Fibroblast of skin of right quadriceps (primary cell): ENCODE results near the gene NTRK3.
"Not testable (repeated sequence)": the region's sequence is repeated elsewhere in the genome, so short reads cannot be mapped to it uniquely, and the experiment has no call there.

Source experiments
- DNase-seq: peaks from one replicate; pipeline ENCODE4 v3.0.0-alpha.2; 2013

Gene NTRK3

DNA sequence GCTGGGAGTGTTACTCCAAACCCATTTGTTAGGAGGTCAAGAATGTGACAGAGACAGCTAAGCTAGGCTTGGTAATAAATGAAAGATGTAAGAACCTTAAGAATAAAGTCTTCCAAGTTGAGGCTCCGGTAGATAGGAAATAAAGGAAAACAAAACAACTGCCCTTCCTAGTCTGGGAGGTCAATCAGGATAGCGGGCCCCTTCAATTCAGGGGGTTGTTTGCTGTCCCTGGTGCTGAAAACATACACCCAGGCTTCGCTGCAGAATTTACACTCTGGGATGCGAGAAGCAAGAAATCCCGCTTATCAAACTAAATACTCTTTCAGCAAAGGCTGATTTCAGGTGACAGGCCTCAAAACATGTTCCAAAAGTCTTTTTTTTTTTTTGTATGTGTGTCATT lies 393.4 kb downstream of the NTRK3 start:
- DNase-seq: peak; percentile 23

DNA sequence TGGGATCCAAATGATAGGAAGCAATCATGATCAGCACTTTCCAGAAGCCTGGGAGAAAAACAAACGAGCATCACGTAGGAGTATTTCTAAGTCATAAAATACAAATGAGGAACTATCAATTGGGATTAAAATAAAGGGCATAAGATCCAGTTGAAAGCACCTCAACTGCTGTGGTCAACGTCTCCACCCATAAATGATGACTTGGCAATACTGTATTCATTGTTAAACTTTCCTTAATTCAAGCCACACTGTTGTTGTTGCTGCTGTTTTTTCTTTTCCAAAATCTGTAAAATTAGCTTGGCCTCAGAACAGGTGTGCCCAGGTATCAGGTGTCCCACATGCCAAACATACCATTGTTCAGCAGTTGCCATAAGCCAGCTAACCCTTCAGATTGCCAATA lies 395.8 kb downstream of the NTRK3 start:
- no peak for DNase-seq

DNA sequence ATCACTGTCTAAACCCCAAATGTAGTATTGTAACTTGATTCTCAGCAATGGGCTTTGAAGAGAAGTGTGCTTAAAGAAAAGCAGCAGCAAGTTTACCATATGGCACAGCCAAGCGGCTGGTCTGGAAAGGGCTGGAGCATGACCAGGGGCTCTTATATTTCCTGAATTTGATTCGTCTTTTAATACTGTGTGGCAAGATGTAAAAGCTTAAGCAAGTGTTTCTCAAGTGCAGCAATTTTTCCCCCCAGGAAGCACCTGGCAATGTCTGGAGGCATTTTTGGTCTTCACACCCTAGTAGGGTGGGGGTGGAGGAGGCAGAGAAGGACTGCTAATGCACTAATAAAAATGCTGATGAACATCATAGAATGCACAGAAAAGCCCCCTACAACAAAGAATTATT lies 397.9 kb downstream of the NTRK3 start:
- DNase-seq: no peak

GRCh38 chr15:87851497-87851896 lies 405.0 kb downstream of the NTRK3 start:
- no peak for DNase-seq

DNA sequence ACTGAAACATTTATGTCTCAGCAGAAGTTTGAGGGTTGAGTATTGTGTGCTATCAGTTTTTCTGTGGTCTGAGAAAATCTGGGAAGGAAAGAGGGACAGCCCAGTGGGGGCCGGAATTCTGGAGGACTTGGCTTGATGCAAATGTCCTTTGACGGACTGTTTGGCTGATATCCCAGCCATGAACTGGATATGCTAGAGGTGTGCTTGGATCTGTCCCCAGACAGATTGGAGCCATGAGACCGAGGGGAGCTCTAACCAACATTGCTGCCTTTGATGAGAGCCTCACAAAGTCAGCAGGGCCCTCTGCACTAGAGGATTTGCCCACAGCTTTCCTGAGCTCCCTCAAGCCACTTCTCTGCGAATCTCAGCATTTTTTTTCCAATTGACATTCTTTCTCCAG lies 405.6 kb downstream of the NTRK3 start:
- no peak for DNase-seq

GRCh38 chr15:87849181-87849580 lies 407.4 kb downstream of the NTRK3 start:
- no peak for DNase-seq

DNA sequence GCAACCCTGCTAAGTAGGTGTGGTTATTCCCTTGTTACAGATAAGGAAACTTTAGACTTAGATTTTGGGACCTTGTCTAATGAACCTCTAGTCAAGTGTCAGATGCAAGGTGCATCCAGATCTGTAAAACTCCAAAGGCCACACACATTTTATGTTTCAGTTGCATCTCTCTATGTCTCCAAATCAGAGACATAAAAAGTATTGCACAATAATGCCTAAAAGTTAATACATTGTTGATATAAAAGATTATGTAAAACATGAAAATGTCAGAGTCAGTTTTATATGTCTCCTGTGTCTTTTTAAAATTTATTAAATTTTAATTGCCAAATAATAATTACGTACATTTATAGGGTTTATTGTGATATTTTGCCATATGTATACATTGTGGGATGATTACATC lies 408.5 kb downstream of the NTRK3 start:
- no peak for DNase-seq

GRCh38 chr15:87846746-87847145 lies 409.8 kb downstream of the NTRK3 start:
- DNase-seq: no peak

GRCh38 chr15:87843312-87843711 lies 413.2 kb downstream of the NTRK3 start:
- DNase-seq: no peak

- DNase-seq: no peak
Measured at GRCh38 chr15:87841426-87841998, 415.0 kb downstream of the NTRK3 start.

DNA sequence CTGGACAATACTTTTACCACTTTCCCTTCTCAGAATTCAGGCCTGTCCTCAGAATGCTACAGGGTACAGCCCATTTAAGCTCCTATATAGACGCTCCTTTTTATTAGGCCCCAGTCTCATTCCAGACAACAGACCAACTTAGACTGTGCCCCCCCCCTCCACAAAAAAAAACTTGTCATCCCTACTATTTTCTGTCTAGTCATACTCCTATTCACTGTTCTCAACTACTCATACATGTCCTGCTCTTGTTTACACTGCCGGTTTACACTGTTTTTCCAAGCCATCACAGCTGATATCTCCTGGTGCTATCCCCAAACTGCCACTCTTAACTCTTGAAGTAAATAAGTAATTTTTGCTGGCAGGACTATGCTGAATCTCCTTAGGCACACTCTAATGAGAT lies 420.7 kb downstream of the NTRK3 start:
- DNase-seq: not testable (repeated sequence)

DNA sequence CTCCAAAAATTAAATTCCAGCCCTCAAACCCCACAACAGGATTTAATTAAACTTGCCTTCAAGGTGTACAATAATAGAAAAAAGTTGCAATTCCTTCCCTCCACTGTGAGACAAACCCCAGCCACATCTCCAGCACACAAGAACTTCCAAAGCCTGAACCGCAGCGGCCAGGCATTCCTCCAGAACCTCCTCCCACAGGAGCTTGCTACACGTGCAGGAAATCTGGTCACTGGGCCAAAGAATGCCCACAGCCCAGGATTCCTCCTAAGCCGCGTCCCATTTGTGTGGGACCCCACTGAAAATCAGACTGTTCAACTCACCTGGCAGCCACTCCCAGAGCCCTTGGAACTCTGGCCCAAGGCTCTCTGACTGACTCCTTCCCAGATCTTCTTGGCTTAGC lies 423.2 kb downstream of the NTRK3 start:
- not testable (repeated sequence) for DNase-seq

DNA sequence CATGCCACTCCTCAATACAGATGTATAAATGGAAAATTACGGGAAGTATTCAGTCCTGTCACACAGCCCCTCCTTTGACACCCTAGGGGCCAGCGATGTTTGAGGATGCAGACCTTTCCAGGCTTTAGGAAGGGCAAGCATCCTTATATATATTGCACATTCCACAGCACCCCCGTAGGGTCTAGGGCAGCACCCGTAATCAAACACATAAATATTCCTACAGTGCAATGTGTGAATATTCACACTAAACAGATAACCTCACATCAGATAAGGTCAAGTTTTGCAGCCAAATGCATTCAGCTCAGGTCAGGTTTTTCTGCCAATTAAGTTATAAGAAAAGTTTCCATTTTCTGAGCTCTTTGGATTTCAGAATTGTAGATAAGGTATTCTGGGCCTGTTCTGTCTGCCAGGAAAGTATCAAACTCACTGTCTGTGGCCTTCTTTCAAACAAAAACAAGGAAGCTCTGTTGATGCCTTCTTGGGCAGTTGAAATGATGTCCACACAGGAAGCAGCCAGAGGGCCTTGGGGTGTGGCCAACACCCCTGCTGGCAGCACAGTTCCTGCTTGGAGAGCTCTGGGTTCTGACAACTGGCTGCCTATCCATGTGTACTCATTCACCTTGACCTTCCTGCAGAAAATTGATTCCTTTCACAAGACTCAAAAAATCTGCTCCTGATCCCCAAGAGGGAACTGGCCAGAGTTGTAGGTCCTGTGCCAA lies 427.0 kb downstream of the NTRK3 start:
- no peak for DNase-seq

DNA sequence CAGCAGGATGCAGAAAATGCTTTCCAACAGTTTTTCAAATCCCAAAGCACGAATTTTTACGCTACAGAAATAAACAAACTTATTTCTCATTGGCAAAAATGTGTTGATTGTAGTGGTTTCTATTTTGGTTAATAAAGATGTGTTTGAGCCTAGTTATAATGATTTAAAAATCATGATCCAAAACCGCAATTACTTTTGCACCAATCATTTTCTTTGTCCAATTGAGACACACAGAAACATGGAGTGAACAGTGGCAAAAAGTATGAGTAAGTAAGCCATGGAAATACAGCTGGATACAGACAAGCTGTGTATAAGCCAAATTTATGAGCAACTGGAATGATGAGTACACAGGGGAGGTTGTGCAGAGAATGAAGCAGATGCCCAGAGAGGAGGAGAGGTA lies 427.9 kb downstream of the NTRK3 start:
- peak; percentile 3 for DNase-seq

- DNase-seq: peak; percentile 49
Measured at GRCh38 chr15:87827131-87827530, 429.4 kb downstream of the NTRK3 start.

GRCh38 chr15:87826119-87826747 lies 430.3 kb downstream of the NTRK3 start:
- DNase-seq: no peak

DNA sequence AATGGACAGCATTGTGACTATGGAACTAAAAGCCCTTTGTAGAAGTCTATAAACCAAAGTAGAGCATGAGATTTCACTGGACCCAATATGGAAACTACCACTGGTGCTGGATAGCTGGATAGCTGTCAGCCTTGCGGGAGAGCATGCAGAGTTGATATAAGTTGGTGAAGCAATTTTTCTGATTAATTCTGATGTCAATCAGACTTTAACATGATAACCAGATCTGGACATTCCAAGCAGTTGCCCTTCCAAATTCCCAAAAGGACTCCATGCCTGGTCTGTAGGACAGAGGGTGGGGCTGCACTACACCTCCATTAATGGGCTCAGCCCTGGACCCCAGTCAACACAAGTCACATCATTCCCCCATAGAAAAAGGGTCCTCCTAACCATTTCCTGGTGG lies 437.8 kb downstream of the NTRK3 start:
- DNase-seq: no peak

DNA sequence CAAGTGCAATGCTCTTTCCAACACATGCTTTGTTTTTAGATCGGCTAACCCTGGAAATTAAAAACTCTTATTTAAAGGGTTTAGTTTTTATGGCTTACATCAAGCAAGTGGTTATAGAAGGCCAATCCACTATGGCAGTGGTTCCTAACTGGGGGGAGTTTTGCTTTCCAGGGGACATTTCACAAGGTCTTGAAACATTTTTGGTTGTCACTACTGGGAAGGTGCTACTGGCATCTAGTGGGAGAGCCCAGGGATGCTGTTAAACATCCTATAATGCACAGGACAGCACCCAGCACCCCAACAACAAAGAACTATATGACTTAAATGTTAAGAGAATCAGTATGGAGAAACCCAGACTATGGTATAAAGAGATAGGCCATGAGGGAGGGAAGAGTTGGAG lies 439.0 kb downstream of the NTRK3 start:
- DNase-seq: peak; percentile 11

- peak; percentile 91 for DNase-seq
Measured at GRCh38 chr15:87816811-87817210, 439.7 kb downstream of the NTRK3 start.

- peak; percentile 6 for DNase-seq
Measured at GRCh38 chr15:87816016-87816415, 440.5 kb downstream of the NTRK3 start.
